Activated CD8-positive, alpha-beta T cell treated with anti-CD3 and anti-CD28 coated beads for 36 hours (primary cell): ENCODE data around the gene TNFRSF4. TPM values are rescaled to one million over a fixed set of nuclear protein-coding genes. Genes with fewer than 3 reads are reported as not detected.

Source experiments
- ATAC-seq: fragments of 200-7000 bp; cut with Tn5 transposase; one replicate; pipeline ENCODE4 v1.10.0; 2021; ENCODE audit warnings: mild to moderate bottlenecking, moderate library complexity
- CTCF ChIA-PET: fragments of 350-600 bp; sonication (Branson Sonifier 250); formaldehyde crosslinking; loops from one replicate; lab custom pipeline; 2021; ENCODE audit warnings: antibody characterized with exemption; lab: Charles Lee
- POLR2A ChIA-PET: fragments of 350-600 bp; sonication (Branson Sonifier 250); formaldehyde crosslinking; loops from one replicate; lab custom pipeline; 2021; ENCODE audit warnings: antibody characterized with exemption; lab: Charles Lee
- DNase-seq: peaks from one replicate; pipeline ENCODE4 v3.0.0-alpha.2; 2020
- H3K27ac Mint-ChIP-seq: one replicate; pipeline ENCODE4 v1.8.0; 2021; ENCODE audit warnings: mild to moderate bottlenecking, mixed read lengths
- H3K27me3 Mint-ChIP-seq: one replicate; pipeline ENCODE4 v1.8.0; 2021; ENCODE audit warnings: mixed read lengths
- H3K36me3 Mint-ChIP-seq: one replicate; pipeline ENCODE4 v1.8.0; 2021; ENCODE audit warnings: low read depth, mixed read lengths
- H3K4me1 Mint-ChIP-seq: one replicate; pipeline ENCODE4 v1.8.0; 2021; ENCODE audit warnings: low read depth, mixed read lengths
- H3K4me3 Mint-ChIP-seq: one replicate; pipeline ENCODE4 v1.8.0; 2021; ENCODE audit warnings: mild to moderate bottlenecking, moderate library complexity, mixed read lengths
- H3K9me3 Mint-ChIP-seq: one replicate; pipeline ENCODE4 v1.8.0; 2021; ENCODE audit warnings: mixed read lengths
- intact Hi-C: fragments of 100-400 bp; cut with micrococcal nuclease; formaldehyde crosslinking; loops from one replicate; pipeline ENCODE4 v1.10.0; 2022
- total RNA-seq, 2 experiments: library from RNA; stranded (reverse); gene quantifications; one replicate each; pipeline ENCODE4 v1.2.3, GENCODE V29; 2021
- TF ChIP-seq, protein P1 (sequence below): fragments of 200-600 bp; IDR thresholded peaks from one replicate; pipeline ENCODE4 v1.8.0; 2022; ENCODE audit warnings: antibody characterized with exemption, mild to moderate bottlenecking

The TNFRSF4 gene
- total RNA-seq, 2 experiments from 2014 or later = 137 to 142 TPM

DNA sequence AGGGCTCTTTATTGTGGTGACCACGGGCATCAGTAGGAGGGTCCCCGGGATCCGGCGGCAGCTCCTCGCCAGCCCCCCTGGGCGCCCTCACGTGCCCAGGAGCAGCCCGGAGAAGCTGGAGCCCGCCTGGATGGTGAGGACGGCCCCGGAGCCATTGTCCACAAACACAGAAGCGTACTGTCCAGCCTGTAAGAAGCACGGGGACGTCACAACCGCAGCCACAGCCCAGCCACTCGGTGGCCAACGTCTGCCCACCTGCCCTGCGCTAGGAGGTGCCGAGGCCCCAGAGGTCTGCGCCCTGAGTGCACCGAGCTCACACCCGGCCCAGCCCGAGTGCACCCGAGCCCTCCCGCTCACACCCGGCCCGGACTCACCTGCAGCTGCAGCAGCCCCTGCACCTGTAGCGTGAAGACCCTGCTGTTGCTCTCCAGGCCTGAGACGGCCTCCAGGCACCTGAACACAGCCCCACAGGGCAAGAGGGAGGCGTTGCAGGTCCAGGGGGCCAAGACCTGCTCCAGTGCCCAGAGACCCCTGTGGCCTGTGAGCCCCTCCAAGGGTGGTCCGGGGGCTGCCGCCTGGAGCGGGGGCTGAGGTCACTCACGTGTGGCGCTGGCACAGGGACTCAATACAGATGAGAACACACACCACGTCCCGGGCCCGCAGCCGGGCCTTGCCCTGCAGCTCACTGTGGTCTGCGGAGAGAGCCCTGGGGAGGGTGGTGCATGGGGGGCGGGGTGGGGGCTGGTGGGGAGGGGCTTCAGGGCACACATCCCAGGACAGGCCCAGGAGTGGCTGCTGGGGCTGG lies 28.7 kb upstream of the TNFRSF4 start:
- ATAC-seq = no peak
- ChIA-PET CTCF (no interaction called here), POLR2A (interaction anchor here (1.0 to 1.7 kb wide), 3 partner anchors 8 to 34 kb away, joined by 3 to 4 read pairs (median 3); partner anchors contain the start of genes B3GALT6 and SDF4)
- Mint-ChIP-seq H3K27ac (no peak overlapping the region), H3K9me3 (no peaks in the 10 kb centered on the region), H3K27me3 (no peaks in the 10 kb centered on the region), H3K4me3 (no peak overlapping the region), H3K36me3 (no peaks in the 10 kb centered on the region), H3K4me1 (no peaks in the 10 kb centered on the region)
- intact Hi-C loops = no loop called here
- no peak for DNase-seq
- TF ChIP-seq, protein P1, sequence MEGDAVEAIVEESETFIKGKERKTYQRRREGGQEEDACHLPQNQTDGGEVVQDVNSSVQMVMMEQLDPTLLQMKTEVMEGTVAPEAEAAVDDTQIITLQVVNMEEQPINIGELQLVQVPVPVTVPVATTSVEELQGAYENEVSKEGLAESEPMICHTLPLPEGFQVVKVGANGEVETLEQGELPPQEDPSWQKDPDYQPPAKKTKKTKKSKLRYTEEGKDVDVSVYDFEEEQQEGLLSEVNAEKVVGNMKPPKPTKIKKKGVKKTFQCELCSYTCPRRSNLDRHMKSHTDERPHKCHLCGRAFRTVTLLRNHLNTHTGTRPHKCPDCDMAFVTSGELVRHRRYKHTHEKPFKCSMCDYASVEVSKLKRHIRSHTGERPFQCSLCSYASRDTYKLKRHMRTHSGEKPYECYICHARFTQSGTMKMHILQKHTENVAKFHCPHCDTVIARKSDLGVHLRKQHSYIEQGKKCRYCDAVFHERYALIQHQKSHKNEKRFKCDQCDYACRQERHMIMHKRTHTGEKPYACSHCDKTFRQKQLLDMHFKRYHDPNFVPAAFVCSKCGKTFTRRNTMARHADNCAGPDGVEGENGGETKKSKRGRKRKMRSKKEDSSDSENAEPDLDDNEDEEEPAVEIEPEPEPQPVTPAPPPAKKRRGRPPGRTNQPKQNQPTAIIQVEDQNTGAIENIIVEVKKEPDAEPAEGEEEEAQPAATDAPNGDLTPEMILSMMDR = no peak

DNA sequence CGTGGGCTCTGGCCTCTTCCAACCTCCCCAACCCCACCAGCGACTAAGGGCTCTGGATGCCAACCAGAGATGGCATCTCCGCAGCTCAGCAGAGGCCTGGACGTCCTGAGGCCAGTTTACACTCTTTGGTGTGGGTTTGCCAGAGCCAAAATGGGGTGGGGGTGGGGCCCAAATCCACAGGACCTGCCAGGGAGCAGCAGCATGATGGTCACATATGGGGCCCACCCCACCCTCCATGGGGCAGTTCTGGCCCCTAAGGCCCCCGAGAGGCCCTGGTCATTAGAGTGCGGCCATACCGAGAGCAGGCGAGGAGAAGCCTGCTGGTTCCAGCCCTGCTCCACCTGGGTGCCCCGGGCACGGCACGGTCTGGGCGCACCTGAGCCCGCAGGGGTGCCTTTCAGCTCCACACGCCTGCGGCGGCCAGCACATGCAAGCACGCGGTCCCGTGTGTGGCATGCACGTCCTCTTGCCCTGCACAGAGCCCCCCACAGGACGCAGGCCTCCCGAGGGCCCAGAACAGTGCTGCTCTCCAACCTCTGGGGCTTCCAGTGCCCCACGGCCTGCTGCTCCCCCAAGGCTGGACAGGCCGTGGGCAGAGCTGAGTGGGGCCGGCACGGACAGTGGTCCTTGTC lies 27.8 kb upstream of the TNFRSF4 start:
- intact Hi-C loops = no loop called here
- ATAC-seq (no peak), DNase-seq (no peak)
- ChIA-PET POLR2A (interaction anchor here (1.0 to 1.7 kb wide), 3 partner anchors 9 to 57 kb away, joined by 3 to 4 read pairs (median 3); no protein-coding TSS in a partner anchor), CTCF (interaction anchor here (2.1 kb wide), 1 partner anchor 119 kb away, joined by 6 read pairs; no protein-coding TSS in a partner anchor)
- H3K27me3 Mint-ChIP-seq = no peaks in the 10 kb centered on the region
- TF ChIP-seq, protein P1 = no peak
- no peak overlapping the region for H3K4me3 Mint-ChIP-seq
- no peak overlapping the region for H3K27ac Mint-ChIP-seq
- H3K9me3 Mint-ChIP-seq = no peaks in the 10 kb centered on the region
- H3K4me1 Mint-ChIP-seq = no peaks in the 10 kb centered on the region
- no peaks in the 10 kb centered on the region for H3K36me3 Mint-ChIP-seq

DNA sequence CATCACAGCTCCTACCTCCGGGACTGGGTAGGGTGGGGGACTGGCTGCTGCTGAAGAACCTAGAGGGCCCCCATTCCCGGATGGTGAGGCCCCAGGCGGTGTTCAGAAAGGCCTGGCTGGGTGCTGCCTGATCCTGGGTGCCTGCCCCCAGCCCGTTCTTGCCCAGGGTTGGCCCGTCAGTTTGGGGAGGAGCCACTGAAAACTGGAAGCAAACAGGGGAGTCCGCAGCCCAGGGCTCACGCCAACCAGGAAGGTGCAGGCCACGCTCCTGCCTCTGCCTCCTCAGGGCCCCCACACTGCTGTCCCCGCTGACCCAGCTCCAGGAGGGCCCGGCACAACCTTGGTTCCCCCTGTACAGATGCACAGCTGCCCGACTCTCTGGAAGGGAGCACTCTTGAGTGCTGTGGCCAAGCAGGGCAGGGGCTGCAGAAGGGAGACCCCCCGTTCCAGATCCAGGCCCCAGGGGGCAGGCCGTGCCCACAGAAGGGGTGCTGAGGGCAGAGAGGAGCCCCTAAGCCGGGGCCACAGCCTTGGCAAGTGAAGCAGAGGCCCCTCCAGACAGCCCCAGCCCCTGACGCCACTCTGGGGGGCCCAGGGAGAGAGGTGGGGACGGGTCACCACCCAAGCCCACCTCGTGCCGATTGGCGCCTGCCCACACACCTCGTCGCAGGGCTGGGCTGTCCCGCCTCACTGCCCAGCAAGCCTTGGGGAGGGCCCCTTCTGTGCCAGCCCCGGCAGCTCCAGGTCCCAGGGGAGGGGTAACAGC lies 27.1 kb upstream of the TNFRSF4 start:
- ChIA-PET CTCF (interaction anchor here (2.1 kb wide), 1 partner anchor 119 kb away, joined by 6 read pairs; no protein-coding TSS in a partner anchor), POLR2A (interaction anchor here (1.0 kb wide), 1 partner anchor 57 kb away, joined by 3 read pairs; no protein-coding TSS in a partner anchor)
- TF ChIP-seq, protein P1 = no peak
- H3K4me3 Mint-ChIP-seq = no peak overlapping the region
- H3K4me1 Mint-ChIP-seq = no peaks in the 10 kb centered on the region
- no peak overlapping the region for H3K27ac Mint-ChIP-seq
- H3K27me3 Mint-ChIP-seq = no peaks in the 10 kb centered on the region
- no peak for ATAC-seq
- no peaks in the 10 kb centered on the region for H3K36me3 Mint-ChIP-seq
- intact Hi-C loops = no loop called here
- DNase-seq = no peak
- no peaks in the 10 kb centered on the region for H3K9me3 Mint-ChIP-seq

DNA sequence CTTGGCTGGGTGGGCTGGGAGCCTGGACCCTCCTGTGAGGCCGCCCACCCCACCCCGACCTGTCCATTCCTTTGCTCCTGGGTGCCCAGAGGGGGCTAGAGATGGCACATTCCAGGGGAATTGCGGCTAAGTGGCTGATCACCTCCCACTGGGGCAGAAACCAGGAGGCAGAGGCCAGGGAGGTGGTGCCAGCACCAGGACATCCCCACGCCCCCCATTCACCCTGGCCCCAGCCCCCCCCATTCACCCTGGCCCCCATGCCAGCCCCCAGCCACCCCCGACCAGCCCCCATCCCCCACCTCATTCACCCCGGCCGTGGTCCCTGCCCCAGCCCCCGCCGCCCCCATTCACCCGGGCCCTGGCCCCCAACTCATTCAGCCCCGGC lies 26.4 kb upstream of the TNFRSF4 start:
- H3K4me3 Mint-ChIP-seq = no peak overlapping the region
- POLR2A ChIA-PET = no interaction called here

More for the DNA sequence above, 26.4 kb upstream of the TNFRSF4 start:
- Mint-ChIP-seq H3K27me3 (no peaks in the 10 kb centered on the region), H3K9me3 (no peaks in the 10 kb centered on the region), H3K36me3 (no peaks in the 10 kb centered on the region), H3K27ac (no peak overlapping the region), H3K4me1 (no peaks in the 10 kb centered on the region)
- intact Hi-C loops = no loop called here
- DNase-seq (no peak), ATAC-seq (no peak)
- TF ChIP-seq, protein P1 = no peak
- CTCF ChIA-PET = interaction anchor here (2.1 kb wide), 1 partner anchor 118 kb away, joined by 6 read pairs; no protein-coding TSS in a partner anchor
